Fibroblast of lung (primary cell): ENCODE results near the gene ARHGEF33. TPM values are rescaled to one million over a fixed set of nuclear protein-coding genes. Genes with fewer than 3 reads are reported as not detected.
A peak's percentile ranks its signal among the peaks of the same experiment; 100 is the strongest.

Source experiments
- DNase-seq, 2 donors: peaks; one replicate each; pipeline versions ENCODE4 v3.0.0 to v3.0.0-alpha.2; 2010; ENCODE audit warnings: low read depth in 2 of 2
- H2AFZ ChIP-seq: 2 replicates; pipeline ENCODE4 v1.5.1; 2012; ENCODE audit warnings: low read length, control low read depth, inconsistent platforms
- H3K27ac ChIP-seq: 2 replicates; pipeline ENCODE4 v1.5.1; 2011; ENCODE audit warnings: low read length, control low read depth; ENCODE audit not compliant: insufficient read depth
- H3K27me3 ChIP-seq: 2 replicates; pipeline ENCODE4 v1.5.1; 2011; ENCODE audit warnings: mild to moderate bottlenecking, low read length; ENCODE audit not compliant: control insufficient read depth, insufficient read depth
- H3K36me3 ChIP-seq: 2 replicates; pipeline ENCODE4 v1.5.1; 2011; ENCODE audit warnings: low read length; ENCODE audit not compliant: control insufficient read depth, insufficient read depth
- H3K4me1 ChIP-seq: 2 replicates; pipeline ENCODE4 v1.5.1; 2011; ENCODE audit warnings: low read length; ENCODE audit not compliant: control insufficient read depth, insufficient read depth; ENCODE audit errors: extremely low read depth
- H3K4me2 ChIP-seq: 2 replicates; pipeline ENCODE4 v1.5.1; 2011; ENCODE audit warnings: low read length, control low read depth; ENCODE audit not compliant: insufficient read depth; ENCODE audit errors: extremely low read depth
- H3K4me3 ChIP-seq, 4 experiments: fragments of 200-600 bp in 1 of 4; sonication (generic) in 1 of 4; replicated peaks in 1 of 4; 2 replicates each; pipeline ENCODE4 v1.5.1; 2011 to 2016; ENCODE audit warnings: low read length in 4 of 4, low read depth in 3 of 4, mild to moderate bottlenecking in 3 of 4, control low read depth in 2 of 4, inconsistent platforms in 1 of 4, mixed read lengths in 1 of 4; ENCODE audit not compliant: insufficient read depth in 1 of 4; ENCODE audit errors: control extremely low read depth in 1 of 4
- H3K79me2 ChIP-seq: 2 replicates; pipeline ENCODE4 v1.5.1; 2012; ENCODE audit warnings: mild to moderate bottlenecking, low read length, inconsistent platforms; ENCODE audit not compliant: control insufficient read depth, insufficient read depth
- H3K9ac ChIP-seq: 2 replicates; pipeline ENCODE4 v1.5.1; 2011; ENCODE audit warnings: mild to moderate bottlenecking, low read length, control low read depth; ENCODE audit not compliant: insufficient read depth
- H3K9me3 ChIP-seq: 2 replicates; pipeline ENCODE4 v1.5.1; 2012; ENCODE audit warnings: low read depth, low read length; ENCODE audit not compliant: control insufficient read depth, insufficient read depth
- H4K20me1 ChIP-seq: 2 replicates; pipeline ENCODE4 v1.5.1; 2011; ENCODE audit warnings: low read length; ENCODE audit not compliant: control insufficient read depth, insufficient read depth; ENCODE audit errors: extremely low read depth
- EZH2 ChIP-seq: IDR thresholded peaks from 2 replicates; pipeline ENCODE4 v1.5.1; 2012; ENCODE audit warnings: low read length, control low read depth, mild to moderate bottlenecking; ENCODE audit errors: missing control alignments
- polyA plus RNA-seq, 2 donors: library from polyadenylated mRNA; depleted of rRNA in 1 of 2; stranded (reverse) in 1 of 2; unstranded in 1 of 2; fragments of >200 nt; gene quantifications; 2 replicates each; pipeline ENCODE4 v1.2.1, GENCODE V29; 2011 to 2012; ENCODE audit warnings: missing spikeins in 1 of 2
- total RNA-seq: library from RNA; depleted of rRNA; stranded (reverse); fragments of >200 nt; gene quantifications from 2 replicates; pipeline ENCODE4 v1.2.1, GENCODE V29; 2014
- TF ChIP-seq, protein P1 (sequence below), 2 donors: IDR thresholded peaks in 1 of 2; conservative IDR thresholded peaks in 1 of 2; 1 replicate in 1 of 2; 2 replicates in 1 of 2; pipeline ENCODE4 v1.5.1; 2011 to 2012; ENCODE audit warnings: low read length in 2 of 2, control low read depth in 1 of 2, inconsistent platforms in 1 of 2, low read depth in 1 of 2, mild to moderate bottlenecking in 1 of 2

Gene ARHGEF33
- total and polyA plus RNA-seq, 2 donors (not counting 1 experiment from before 2014, with no cell fraction given): 0.10 to 0.50 TPM

- H3K36me3 ChIP-seq: peaks cover 2% of the 10 kb centered on the region
- no peaks in the 10 kb centered on the region for H4K20me1 ChIP-seq
- H3K79me2 ChIP-seq: peaks cover 15% of the 10 kb centered on the region
- DNase-seq: no peak
- no peak overlapping the region for H3K4me2 ChIP-seq
- no peak for TF ChIP-seq EZH2
- TF ChIP-seq, protein P1, sequence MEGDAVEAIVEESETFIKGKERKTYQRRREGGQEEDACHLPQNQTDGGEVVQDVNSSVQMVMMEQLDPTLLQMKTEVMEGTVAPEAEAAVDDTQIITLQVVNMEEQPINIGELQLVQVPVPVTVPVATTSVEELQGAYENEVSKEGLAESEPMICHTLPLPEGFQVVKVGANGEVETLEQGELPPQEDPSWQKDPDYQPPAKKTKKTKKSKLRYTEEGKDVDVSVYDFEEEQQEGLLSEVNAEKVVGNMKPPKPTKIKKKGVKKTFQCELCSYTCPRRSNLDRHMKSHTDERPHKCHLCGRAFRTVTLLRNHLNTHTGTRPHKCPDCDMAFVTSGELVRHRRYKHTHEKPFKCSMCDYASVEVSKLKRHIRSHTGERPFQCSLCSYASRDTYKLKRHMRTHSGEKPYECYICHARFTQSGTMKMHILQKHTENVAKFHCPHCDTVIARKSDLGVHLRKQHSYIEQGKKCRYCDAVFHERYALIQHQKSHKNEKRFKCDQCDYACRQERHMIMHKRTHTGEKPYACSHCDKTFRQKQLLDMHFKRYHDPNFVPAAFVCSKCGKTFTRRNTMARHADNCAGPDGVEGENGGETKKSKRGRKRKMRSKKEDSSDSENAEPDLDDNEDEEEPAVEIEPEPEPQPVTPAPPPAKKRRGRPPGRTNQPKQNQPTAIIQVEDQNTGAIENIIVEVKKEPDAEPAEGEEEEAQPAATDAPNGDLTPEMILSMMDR (conservative IDR thresholded peaks at IDR 0.05 in 1 of 2, IDR thresholded peaks at IDR 0.05 in 1 of 2; ENCODE audit: low read depth in 1 of 2, low read length in 2 of 2): no peak
- no peaks in the 10 kb centered on the region for H3K27me3 ChIP-seq
- H3K27ac ChIP-seq: no peak overlapping the region
- no peaks in the 10 kb centered on the region for H3K4me1 ChIP-seq
- H3K4me3 ChIP-seq: no peak overlapping the region
- no peak overlapping the region for H3K9ac ChIP-seq
- H3K9me3 ChIP-seq: no peaks in the 10 kb centered on the region
- H2AFZ ChIP-seq: no peak overlapping the region
These were observed 18.2 kb upstream of the ARHGEF33 start for GRCh38 chr2:38871432-38871831.

GRCh38 chr2:38873763-38874162, 15.9 kb upstream of the ARHGEF33 start:
- Histone ChIP-seq H3K9ac (no peak overlapping the region), H3K79me2 (peaks cover 15% of the 10 kb centered on the region), H3K4me2 (no peak overlapping the region), H3K4me1 (peaks cover 3% of the 10 kb centered on the region), H3K9me3 (no peaks in the 10 kb centered on the region), H3K4me3 (no peak overlapping the region), H3K27ac (no peak overlapping the region), H3K36me3 (no peaks in the 10 kb centered on the region), H3K27me3 (no peaks in the 10 kb centered on the region), H4K20me1 (no peaks in the 10 kb centered on the region), H2AFZ (no peak overlapping the region)
- no peak for TF ChIP-seq EZH2
- TF ChIP-seq, protein P1 (conservative IDR thresholded peaks at IDR 0.05 in 1 of 2, IDR thresholded peaks at IDR 0.05 in 1 of 2; ENCODE audit: low read depth in 1 of 2, low read length in 2 of 2): no peak
- DNase-seq: no peak

DNA sequence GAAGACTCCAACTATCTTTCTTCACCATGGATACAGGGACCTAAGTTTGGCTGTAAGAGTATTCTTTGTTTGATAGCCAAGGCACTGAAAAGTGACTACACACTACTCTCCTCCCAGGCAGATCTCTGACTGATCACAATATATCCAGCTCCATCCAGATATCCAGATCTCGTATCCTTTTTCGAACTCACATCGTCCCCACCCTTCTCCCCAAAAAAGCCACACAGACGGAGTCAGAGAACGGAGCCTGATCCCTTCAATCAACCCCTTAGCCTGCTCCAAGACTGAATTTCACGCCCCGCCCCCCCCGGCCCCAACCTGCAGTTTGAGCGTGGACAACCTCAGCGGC, 14.5 kb upstream of the ARHGEF33 start:
- Histone ChIP-seq H3K27me3 (no peaks in the 10 kb centered on the region), H3K9me3 (no peaks in the 10 kb centered on the region), H2AFZ (peak overlapping the region; percentile 96), H3K27ac (peak overlapping the region; percentile 84), H3K36me3 (no peaks in the 10 kb centered on the region), H3K9ac (peak overlapping the region; percentile 63), H3K4me2 (peak overlapping the region; percentile 67), H3K4me3 (peak overlapping the region; percentile 67 to 97 (median 94)), H4K20me1 (no peaks in the 10 kb centered on the region), H3K79me2 (peaks cover 15% of the 10 kb centered on the region), H3K4me1 (peaks cover 3% of the 10 kb centered on the region)
- TF ChIP-seq EZH2: no peak
- TF ChIP-seq, protein P1 (conservative IDR thresholded peaks at IDR 0.05 in 1 of 2, IDR thresholded peaks at IDR 0.05 in 1 of 2; ENCODE audit: low read depth in 1 of 2, low read length in 2 of 2): no peak
- DNase-seq: peak in 1 of 2 donors; percentile 2
